ENCODE measurements around the gene ZCCHC7. TPM values are rescaled to one million over a fixed set of nuclear protein-coding genes. Genes with fewer than 3 reads are reported as not detected.
A peak's percentile ranks its signal among the peaks of the same experiment; 100 is the strongest.
"Not testable (repeated sequence)": the region's sequence is repeated elsewhere in the genome, so short reads cannot be mapped to it uniquely, and the experiment has no call there.

The ZCCHC7 gene
- total RNA-seq, 1 experiment from 2014 or later: 27.9 TPM

DNA sequence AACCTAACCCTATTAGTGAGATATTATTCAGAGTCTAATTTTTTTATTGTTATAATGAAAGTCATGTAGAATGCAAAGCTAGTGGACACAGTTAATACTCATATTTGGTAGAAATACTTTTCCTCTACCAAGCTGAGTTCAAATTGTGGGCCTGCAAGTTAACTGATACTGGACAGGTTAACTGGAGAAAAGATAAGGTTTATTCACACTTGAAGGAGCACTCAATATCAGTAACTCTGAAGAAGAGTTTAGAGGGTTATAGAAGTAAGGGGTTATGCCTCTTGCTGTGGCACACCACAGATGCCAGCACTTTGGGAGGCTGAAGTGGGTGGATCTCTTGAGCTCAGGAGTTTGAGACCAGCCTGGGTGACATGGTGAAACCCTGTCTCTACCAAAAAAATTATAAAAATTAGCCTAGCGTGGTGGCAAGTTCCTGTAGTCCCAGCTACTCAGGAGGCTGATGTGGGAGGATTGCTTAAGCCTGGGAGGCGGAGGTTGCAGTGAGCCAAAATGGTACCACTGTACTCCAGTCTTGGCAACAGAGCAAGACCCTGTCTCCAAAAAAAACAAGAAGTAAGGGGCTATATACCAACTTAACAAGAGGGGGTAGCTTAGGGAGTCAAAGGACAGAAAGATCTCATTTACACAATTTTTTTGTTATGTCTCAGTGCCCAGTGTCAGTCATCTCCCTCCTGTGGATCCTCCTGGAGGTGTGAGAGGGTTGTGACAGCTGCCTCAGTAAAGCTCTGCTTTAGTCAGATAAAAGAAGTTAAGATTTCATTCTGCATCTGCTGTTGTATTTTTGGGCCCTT lies 180.9 kb downstream of the ZCCHC7 start:
- H3K27ac ChIP-seq (ENCODE audit: low read depth, low read length, poor library complexity, severe bottlenecking): no peak overlapping the region
- no peaks in the 10 kb centered on the region for H3K36me3 ChIP-seq (ENCODE audit: insufficient read depth, low read length, poor library complexity, severe bottlenecking)
- H3K4me1 ChIP-seq (ENCODE audit: insufficient read depth, low read length, poor library complexity, severe bottlenecking): peaks cover 28% of the 10 kb centered on the region
- BruUV-seq (replicated peaks): no TSS peak
- no peak for DNase-seq (ENCODE audit: low spot score)
- ChIA-PET POLR2A (ENCODE audit: low non-redundant PET) (no interaction called here), CTCF (no interaction called here)
- TF ChIP-seq, protein P1, sequence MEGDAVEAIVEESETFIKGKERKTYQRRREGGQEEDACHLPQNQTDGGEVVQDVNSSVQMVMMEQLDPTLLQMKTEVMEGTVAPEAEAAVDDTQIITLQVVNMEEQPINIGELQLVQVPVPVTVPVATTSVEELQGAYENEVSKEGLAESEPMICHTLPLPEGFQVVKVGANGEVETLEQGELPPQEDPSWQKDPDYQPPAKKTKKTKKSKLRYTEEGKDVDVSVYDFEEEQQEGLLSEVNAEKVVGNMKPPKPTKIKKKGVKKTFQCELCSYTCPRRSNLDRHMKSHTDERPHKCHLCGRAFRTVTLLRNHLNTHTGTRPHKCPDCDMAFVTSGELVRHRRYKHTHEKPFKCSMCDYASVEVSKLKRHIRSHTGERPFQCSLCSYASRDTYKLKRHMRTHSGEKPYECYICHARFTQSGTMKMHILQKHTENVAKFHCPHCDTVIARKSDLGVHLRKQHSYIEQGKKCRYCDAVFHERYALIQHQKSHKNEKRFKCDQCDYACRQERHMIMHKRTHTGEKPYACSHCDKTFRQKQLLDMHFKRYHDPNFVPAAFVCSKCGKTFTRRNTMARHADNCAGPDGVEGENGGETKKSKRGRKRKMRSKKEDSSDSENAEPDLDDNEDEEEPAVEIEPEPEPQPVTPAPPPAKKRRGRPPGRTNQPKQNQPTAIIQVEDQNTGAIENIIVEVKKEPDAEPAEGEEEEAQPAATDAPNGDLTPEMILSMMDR (conservative IDR thresholded peaks at IDR 0.05; ENCODE audit: low read depth, low read length): no peak
- TF ChIP-seq EZH2 (IDR thresholded peaks at IDR 0.05; ENCODE audit: borderline replicate concordance, low read depth, low read length, poor library complexity, severe bottlenecking): no peak
- no peaks in the 10 kb centered on the region for H3K27me3 ChIP-seq (replicated peaks; ENCODE audit: insufficient read depth, low read depth, low read length, poor library complexity)
- H3K4me3 ChIP-seq (ENCODE audit: low read depth, low read length, poor library complexity, severe bottlenecking): no peak overlapping the region
- H3K9me3 ChIP-seq (ENCODE audit: low read depth, low read length, poor library complexity, severe bottlenecking): no peaks in the 10 kb centered on the region
- intact Hi-C loops (cut with micrococcal nuclease; ENCODE audit: unreplicated experiment): no loop called here

DNA sequence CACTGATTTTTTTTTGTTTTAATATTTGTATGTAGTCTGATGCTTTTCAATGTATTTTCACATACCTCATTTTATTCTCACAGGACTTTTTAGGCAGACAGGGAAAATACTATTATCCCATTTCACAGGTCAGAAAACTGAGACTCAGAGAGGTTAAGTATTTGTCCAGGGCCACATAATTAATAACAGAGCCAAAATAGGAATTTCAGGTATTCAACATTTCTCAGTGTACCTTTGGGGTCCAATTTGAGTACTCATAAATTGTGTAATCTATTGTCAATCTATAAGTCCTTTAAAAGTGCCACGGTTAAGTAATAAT lies 181.4 kb downstream of the ZCCHC7 start:
- intact Hi-C loops (cut with micrococcal nuclease; ENCODE audit: unreplicated experiment): no loop called here
- Histone ChIP-seq H3K4me3 (ENCODE audit: low read depth, low read length, poor library complexity, severe bottlenecking) (no peak overlapping the region), H3K27me3 (replicated peaks; ENCODE audit: insufficient read depth, low read depth, low read length, poor library complexity) (no peaks in the 10 kb centered on the region), H3K36me3 (ENCODE audit: insufficient read depth, low read length, poor library complexity, severe bottlenecking) (no peaks in the 10 kb centered on the region), H3K27ac (ENCODE audit: low read depth, low read length, poor library complexity, severe bottlenecking) (peak overlapping the region; percentile 6), H3K9me3 (ENCODE audit: low read depth, low read length, poor library complexity, severe bottlenecking) (no peaks in the 10 kb centered on the region), H3K4me1 (ENCODE audit: insufficient read depth, low read length, poor library complexity, severe bottlenecking) (peaks cover 28% of the 10 kb centered on the region)
- ChIA-PET POLR2A (ENCODE audit: low non-redundant PET) (no interaction called here), CTCF (no interaction called here)
- no TSS peak for BruUV-seq (replicated peaks)
- TF ChIP-seq, protein P1 (conservative IDR thresholded peaks at IDR 0.05; ENCODE audit: low read depth, low read length): no peak
- TF ChIP-seq EZH2 (IDR thresholded peaks at IDR 0.05; ENCODE audit: borderline replicate concordance, low read depth, low read length, poor library complexity, severe bottlenecking): no peak
- no peak for DNase-seq (ENCODE audit: low spot score)

DNA sequence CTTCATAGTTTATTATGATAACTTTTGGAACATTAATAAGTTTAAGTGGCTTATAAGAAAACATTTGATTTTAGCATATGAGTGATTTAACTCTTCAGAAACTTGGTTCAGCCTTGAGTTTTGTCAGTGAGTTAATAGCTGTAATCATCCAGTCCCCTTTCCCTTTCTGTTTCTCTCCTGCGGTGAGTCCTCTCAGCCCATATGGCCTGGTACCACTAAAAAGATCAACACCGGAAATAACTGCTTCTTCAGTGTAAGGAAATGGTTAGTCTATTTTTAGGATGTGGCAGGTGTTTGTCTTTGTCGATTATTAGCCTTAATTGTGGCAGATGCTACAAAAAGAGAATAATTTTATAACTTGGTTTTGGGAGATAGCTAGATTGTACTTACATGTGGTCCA lies 181.9 kb downstream of the ZCCHC7 start:
- Histone ChIP-seq H3K27ac (ENCODE audit: low read depth, low read length, poor library complexity, severe bottlenecking) (peak overlapping the region; percentile 42), H3K4me3 (ENCODE audit: low read depth, low read length, poor library complexity, severe bottlenecking) (no peak overlapping the region), H3K4me1 (ENCODE audit: insufficient read depth, low read length, poor library complexity, severe bottlenecking) (peaks cover 24% of the 10 kb centered on the region), H3K27me3 (replicated peaks; ENCODE audit: insufficient read depth, low read depth, low read length, poor library complexity) (no peaks in the 10 kb centered on the region), H3K9me3 (ENCODE audit: low read depth, low read length, poor library complexity, severe bottlenecking) (no peaks in the 10 kb centered on the region), H3K36me3 (ENCODE audit: insufficient read depth, low read length, poor library complexity, severe bottlenecking) (no peaks in the 10 kb centered on the region)
- no TSS peak for BruUV-seq (replicated peaks)
- CTCF ChIA-PET: no interaction called here
- DNase-seq (ENCODE audit: low spot score): peak; percentile 74
- POLR2A ChIA-PET (ENCODE audit: low non-redundant PET): no interaction called here
- TF ChIP-seq EZH2 (IDR thresholded peaks at IDR 0.05; ENCODE audit: borderline replicate concordance, low read depth, low read length, poor library complexity, severe bottlenecking): no peak
- TF ChIP-seq, protein P1 (conservative IDR thresholded peaks at IDR 0.05; ENCODE audit: low read depth, low read length): no peak
- intact Hi-C loops (cut with micrococcal nuclease; ENCODE audit: unreplicated experiment): no loop called here

DNA sequence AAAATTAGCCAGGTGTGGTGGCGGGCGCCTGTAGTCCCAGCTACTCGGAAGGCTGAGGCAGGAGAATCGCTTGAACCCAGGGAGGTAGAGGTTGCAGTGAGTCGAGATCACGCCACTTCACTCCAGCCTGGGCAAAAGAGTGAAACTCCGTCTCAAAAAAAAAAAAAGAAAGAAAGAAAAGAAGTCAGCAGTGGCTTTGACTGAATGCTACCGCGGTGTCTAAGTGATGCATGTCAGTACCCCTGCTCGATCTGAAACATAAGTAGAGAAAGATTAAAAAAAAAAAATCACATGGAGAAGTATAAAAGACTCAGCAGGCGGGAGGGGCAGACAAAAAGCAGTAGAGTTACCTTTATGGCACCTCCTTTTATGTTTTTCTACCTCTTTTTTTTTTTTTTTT lies 182.9 kb downstream of the ZCCHC7 start:
- POLR2A ChIA-PET (ENCODE audit: low non-redundant PET); H3K36me3 ChIP-seq (ENCODE audit: insufficient read depth, low read length, poor library complexity, severe bottlenecking); H3K27me3 ChIP-seq (replicated peaks; ENCODE audit: insufficient read depth, low read depth, low read length, poor library complexity); H3K27ac ChIP-seq (ENCODE audit: low read depth, low read length, poor library complexity, severe bottlenecking); H3K9me3 ChIP-seq (ENCODE audit: low read depth, low read length, poor library complexity, severe bottlenecking); CTCF ChIA-PET; BruUV-seq (replicated peaks); intact Hi-C loops (cut with micrococcal nuclease; ENCODE audit: unreplicated experiment); H3K4me3 ChIP-seq (ENCODE audit: low read depth, low read length, poor library complexity, severe bottlenecking); DNase-seq (ENCODE audit: low spot score): not testable (repeated sequence)
- H3K4me1 ChIP-seq (ENCODE audit: insufficient read depth, low read length, poor library complexity, severe bottlenecking): peaks cover 22% of the 10 kb centered on the region

Measured in A673 (cell line).